LNCaP clone FGC (cell line): ENCODE measurements around the gene CHRNA5.
"Not testable (repeated sequence)": the region's sequence is repeated elsewhere in the genome, so short reads cannot be mapped to it uniquely, and the experiment has no call there.

Experiments used
- DNase-seq: peaks from one replicate; pipeline ENCODE4 v3.0.0-alpha.2; 2011; ENCODE audit warnings: low read depth
- H3K4me3 ChIP-seq: 2 replicates; pipeline ENCODE4 v1.5.1; 2011; ENCODE audit warnings: mild to moderate bottlenecking, low read depth, low read length, control low read depth
- TF ChIP-seq, protein P1 (sequence below): IDR thresholded peaks from 2 replicates; pipeline ENCODE4 v1.5.1; 2012; ENCODE audit warnings: mild to moderate bottlenecking; ENCODE audit not compliant: control insufficient read depth, insufficient read depth; ENCODE audit errors: extremely low read depth

CHRNA5 gene

GRCh38 chr15:78538358-78538757 lies 27.0 kb upstream of the CHRNA5 start:
- TF ChIP-seq, protein P1, sequence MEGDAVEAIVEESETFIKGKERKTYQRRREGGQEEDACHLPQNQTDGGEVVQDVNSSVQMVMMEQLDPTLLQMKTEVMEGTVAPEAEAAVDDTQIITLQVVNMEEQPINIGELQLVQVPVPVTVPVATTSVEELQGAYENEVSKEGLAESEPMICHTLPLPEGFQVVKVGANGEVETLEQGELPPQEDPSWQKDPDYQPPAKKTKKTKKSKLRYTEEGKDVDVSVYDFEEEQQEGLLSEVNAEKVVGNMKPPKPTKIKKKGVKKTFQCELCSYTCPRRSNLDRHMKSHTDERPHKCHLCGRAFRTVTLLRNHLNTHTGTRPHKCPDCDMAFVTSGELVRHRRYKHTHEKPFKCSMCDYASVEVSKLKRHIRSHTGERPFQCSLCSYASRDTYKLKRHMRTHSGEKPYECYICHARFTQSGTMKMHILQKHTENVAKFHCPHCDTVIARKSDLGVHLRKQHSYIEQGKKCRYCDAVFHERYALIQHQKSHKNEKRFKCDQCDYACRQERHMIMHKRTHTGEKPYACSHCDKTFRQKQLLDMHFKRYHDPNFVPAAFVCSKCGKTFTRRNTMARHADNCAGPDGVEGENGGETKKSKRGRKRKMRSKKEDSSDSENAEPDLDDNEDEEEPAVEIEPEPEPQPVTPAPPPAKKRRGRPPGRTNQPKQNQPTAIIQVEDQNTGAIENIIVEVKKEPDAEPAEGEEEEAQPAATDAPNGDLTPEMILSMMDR = no peak
- DNase-seq = no peak
- no peak overlapping the region for H3K4me3 ChIP-seq

DNA sequence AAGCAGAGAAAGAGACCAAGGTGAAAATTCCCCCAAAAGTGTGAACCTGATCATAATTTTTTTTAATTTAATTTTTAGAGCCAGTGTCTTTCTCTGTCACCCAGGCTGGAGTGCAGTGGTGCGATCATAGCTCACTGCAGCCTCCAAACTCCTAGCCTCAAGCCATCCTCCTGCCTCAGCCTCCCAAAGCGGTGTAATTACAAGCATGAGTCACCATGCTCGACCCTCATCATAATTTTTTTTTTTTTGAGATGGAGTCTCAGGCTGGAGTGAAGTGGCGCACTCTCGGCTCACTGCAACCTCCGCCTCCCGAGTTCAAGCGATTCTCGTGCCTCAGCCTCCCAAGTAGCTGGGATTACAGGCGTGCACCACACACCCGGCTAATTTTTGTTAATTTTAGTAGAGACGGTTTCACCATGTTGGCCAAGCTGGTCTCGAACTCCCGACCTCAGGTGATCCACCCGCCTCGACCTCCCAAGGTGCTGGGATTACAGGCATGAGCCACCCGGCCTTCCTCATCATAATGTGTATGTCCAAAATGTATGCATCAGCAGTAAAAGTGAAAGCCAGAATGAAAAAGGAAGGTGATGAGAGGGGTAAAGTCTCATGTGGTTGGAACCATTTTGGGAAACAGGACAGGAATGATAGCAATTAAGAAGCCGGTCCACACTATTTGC lies 25.7 kb upstream of the CHRNA5 start:
- not testable (repeated sequence) for DNase-seq
- peak overlapping the region; percentile 81 for H3K4me3 ChIP-seq

DNA sequence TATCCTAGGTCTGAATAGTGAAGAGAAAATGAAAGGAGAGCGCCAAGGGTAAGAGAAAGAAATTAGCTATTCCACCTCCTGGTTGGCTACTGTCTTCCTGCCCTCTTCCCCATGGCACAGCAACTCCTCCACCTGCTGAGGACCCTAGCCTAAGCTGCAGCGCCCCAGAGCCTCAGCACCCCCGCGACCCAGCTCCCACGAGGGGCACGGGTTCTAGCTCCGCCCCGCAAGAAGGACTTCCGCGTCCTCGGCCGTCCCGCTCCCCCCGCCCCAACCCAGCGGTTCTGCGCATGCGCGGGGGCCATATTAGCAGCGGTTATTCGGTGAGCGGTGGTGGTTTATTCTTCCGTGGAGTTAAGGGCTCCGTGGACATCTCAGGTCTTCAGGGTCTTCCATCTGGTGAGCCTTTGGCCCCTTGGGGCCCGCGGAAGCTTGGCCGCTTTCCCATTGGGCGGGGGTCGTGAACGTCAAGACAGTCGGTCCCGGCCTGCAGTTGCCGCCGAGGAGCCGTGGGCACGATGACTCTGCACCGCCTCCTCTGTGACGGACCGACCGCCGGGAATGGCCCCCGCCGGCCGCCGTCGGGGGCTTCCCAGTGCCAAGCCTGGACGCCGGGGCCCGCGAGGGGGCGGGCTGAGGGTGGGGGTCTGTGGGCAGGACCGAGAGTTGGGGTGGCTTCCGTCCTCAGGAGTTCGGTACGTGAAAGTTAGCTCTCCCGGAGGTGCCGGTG lies 25.0 kb upstream of the CHRNA5 start, which contains the start of gene PSMA4:
PSMA4 (plus strand) TSS at position 304 of the 730 bp plus-strand sequence. CDS start 1,484 bp downstream, outside the sequence.
- TF ChIP-seq, protein P1 = no peak
- peak within 1 kb of the TSS; percentile 81 for H3K4me3 ChIP-seq
- no peak for DNase-seq

DNA sequence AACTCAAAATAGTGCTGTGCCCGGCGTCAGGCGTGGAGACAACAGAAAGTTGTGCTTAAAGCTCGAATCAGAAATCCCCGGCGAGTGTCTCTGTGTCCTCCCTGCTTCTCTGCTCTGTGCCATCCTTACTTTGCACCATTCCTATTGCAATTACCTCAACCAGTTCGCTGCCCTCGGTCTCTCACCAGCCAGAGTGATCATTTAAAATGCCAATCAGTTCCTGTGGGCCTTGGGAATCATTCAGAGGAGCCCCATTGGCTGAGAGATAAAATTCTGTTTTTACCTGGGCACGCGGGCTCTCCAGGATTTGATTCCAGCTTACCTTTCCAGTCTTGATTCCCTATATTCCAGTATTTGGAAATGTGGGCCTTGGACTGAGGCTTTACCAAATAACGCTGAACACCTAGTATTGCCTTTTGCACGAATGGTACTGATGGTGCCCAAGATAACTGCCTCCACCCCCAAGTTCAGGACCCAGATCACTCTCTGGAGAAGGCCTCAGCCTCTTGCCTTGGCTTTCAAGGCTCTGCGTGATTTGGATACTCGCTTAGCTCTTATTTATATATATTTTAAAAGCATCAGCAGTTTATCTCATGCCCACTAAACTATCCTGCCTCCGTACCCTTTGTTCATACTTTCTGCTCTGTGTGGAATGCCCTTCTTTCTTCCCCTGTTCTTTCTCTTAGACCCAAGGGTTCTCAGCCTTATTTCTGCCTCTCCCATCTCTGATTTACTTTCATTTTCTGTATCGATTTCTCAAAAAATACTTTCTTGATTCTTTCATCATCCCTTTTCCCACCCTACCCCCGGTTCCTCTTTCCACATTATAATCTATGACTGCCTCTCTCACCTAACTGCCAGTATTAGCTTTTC lies 24.2 kb upstream of the CHRNA5 start:
- TF ChIP-seq, protein P1 = no peak
- peak overlapping the region; percentile 81 for H3K4me3 ChIP-seq
- no peak for DNase-seq

GRCh38 chr15:78541744-78542034 lies 23.6 kb upstream of the CHRNA5 start:
- peak overlapping the region; percentile 81 for H3K4me3 ChIP-seq
- no peak for DNase-seq
- TF ChIP-seq, protein P1 = no peak

GRCh38 chr15:78542647-78543046 lies 22.7 kb upstream of the CHRNA5 start:
- H3K4me3 ChIP-seq = no peak overlapping the region
- TF ChIP-seq, protein P1 = no peak

DNA sequence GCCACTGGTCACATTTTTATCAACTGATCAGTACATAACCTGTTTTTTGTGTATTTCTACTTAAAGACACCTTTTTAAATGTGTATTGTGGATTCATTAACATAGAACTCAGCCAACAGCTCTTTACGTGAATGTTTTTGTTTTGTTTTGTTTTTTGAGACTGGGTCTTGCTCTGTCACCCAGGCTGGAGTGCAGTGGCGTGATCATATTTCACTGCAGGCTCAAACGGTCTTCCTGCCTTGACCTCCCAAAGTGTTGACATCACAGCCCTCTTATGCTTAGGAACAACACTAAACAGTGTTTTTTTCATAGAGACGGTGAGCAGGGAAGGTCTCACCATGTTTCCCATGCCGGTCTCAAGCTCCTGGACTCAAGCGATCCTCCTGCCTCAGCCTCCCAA lies 15.1 kb upstream of the CHRNA5 start:
- TF ChIP-seq, protein P1 = no peak
- H3K4me3 ChIP-seq = no peak overlapping the region

More at GRCh38 chr15:78542647-78543046, 22.7 kb upstream of the CHRNA5 start:
- no peak for DNase-seq

More for the DNA sequence above, 15.1 kb upstream of the CHRNA5 start:
- no peak for DNase-seq
